GM12873 (cell line): ENCODE measurements around the gene PSMB2.

Experiments
- CTCF ChIP-seq: IDR thresholded peaks from 2 replicates; pipeline ENCODE4 v1.5.1; 2012; ENCODE audit warnings: low read depth, mild to moderate bottlenecking, moderate library complexity, low read length, control low read depth; ENCODE audit not compliant: insufficient read depth; ENCODE audit errors: missing control alignments

PSMB2 gene

GRCh38 chr1:35641233-35641866 lies at the start of gene PSMB2:
TSS of gene PSMB2 (minus strand) at chr1:35641526. CDS start at chr1:35641432, 94 bp downstream.
- TF ChIP-seq CTCF, result no peak

GRCh38 chr1:35691080-35691479 lies 49.8 kb upstream of the PSMB2 start:
- TF ChIP-seq CTCF, result no peak

GRCh38 chr1:35688161-35688560 lies 46.8 kb upstream of the PSMB2 start:
- no peak for TF ChIP-seq CTCF

GRCh38 chr1:35683012-35683411 lies 41.7 kb upstream of the PSMB2 start:
- no peak for TF ChIP-seq CTCF

GRCh38 chr1:35680271-35680670 lies 38.9 kb upstream of the PSMB2 start:
- TF ChIP-seq CTCF, result no peak

- TF ChIP-seq CTCF, result no peak
Measured at GRCh38 chr1:35675773-35676172, 34.4 kb upstream of the PSMB2 start.

- TF ChIP-seq CTCF, result no peak
Measured at GRCh38 chr1:35674111-35674510, 32.8 kb upstream of the PSMB2 start.
